HL-60 (cell line): ENCODE measurements around the gene GPR17.

ENCODE experiments used
- GABPA ChIP-seq: IDR thresholded peaks from 2 replicates; pipeline ENCODE4 v1.6.1; 2012; ENCODE audit warnings: low read depth
- POLR2AphosphoS5 ChIP-seq: IDR thresholded peaks from 2 replicates; pipeline ENCODE4 v1.6.1; 2012; ENCODE audit warnings: low read depth
- SPI1 ChIP-seq: IDR thresholded peaks from 2 replicates; pipeline ENCODE4 v1.6.1; 2012; ENCODE audit warnings: low read depth, mild to moderate bottlenecking, borderline replicate concordance
- TF ChIP-seq, protein P1 (sequence below): IDR thresholded peaks from one replicate; pipeline ENCODE4 v1.5.1; 2011; ENCODE audit warnings: low read length, control low read depth, inconsistent platforms; ENCODE audit not compliant: insufficient read depth
- TF ChIP-seq, protein P2 (sequence below): IDR thresholded peaks from 2 replicates; pipeline ENCODE4 v1.6.1; 2012; ENCODE audit warnings: low read depth; ENCODE audit not compliant: insufficient replicate concordance

DNA sequence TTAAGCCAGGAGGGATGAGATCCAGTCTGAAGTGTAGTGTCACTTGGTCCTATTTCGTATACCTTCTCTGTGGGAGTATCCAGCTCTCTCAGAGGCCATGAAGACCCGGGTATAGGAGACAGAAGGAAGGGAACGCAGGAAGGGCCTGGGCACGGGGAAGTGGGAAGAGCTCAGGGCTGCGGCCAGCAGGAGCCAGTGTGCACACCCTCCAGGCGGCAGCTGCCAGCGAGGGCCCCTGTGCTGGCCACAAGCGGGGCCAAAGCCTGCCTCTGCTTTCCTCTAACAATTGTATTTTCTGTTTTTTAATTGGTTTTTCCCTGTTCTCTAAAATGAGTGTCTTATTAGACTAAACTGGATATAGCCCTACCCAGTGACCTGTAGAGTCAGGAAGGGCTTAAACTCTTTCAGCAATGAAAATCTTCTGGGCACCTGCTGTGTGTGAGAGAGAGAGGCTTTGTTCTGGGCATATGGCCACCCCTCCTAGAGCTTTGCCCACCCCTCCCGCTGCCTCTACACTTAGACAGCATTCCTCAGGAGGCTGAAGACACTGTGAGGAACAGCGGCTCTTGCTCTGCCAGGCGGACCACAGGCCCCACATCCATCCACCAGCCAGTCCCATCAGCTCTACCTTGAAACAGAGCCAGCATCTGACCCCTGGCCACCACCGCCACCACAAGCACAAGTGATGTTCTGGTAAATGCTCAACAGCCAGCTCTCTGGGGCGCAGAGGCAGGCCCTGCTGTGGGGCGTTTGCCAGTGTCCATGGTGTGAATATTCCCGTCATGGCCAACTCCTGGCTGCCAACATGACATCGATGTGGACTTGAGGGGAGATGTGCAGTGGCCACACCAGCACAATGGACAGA, 9.5 kb downstream of the GPR17 start:
- TF ChIP-seq, protein P1, sequence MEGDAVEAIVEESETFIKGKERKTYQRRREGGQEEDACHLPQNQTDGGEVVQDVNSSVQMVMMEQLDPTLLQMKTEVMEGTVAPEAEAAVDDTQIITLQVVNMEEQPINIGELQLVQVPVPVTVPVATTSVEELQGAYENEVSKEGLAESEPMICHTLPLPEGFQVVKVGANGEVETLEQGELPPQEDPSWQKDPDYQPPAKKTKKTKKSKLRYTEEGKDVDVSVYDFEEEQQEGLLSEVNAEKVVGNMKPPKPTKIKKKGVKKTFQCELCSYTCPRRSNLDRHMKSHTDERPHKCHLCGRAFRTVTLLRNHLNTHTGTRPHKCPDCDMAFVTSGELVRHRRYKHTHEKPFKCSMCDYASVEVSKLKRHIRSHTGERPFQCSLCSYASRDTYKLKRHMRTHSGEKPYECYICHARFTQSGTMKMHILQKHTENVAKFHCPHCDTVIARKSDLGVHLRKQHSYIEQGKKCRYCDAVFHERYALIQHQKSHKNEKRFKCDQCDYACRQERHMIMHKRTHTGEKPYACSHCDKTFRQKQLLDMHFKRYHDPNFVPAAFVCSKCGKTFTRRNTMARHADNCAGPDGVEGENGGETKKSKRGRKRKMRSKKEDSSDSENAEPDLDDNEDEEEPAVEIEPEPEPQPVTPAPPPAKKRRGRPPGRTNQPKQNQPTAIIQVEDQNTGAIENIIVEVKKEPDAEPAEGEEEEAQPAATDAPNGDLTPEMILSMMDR, result no peak
- TF ChIP-seq POLR2AphosphoS5, result no peak
- TF ChIP-seq, protein P2, sequence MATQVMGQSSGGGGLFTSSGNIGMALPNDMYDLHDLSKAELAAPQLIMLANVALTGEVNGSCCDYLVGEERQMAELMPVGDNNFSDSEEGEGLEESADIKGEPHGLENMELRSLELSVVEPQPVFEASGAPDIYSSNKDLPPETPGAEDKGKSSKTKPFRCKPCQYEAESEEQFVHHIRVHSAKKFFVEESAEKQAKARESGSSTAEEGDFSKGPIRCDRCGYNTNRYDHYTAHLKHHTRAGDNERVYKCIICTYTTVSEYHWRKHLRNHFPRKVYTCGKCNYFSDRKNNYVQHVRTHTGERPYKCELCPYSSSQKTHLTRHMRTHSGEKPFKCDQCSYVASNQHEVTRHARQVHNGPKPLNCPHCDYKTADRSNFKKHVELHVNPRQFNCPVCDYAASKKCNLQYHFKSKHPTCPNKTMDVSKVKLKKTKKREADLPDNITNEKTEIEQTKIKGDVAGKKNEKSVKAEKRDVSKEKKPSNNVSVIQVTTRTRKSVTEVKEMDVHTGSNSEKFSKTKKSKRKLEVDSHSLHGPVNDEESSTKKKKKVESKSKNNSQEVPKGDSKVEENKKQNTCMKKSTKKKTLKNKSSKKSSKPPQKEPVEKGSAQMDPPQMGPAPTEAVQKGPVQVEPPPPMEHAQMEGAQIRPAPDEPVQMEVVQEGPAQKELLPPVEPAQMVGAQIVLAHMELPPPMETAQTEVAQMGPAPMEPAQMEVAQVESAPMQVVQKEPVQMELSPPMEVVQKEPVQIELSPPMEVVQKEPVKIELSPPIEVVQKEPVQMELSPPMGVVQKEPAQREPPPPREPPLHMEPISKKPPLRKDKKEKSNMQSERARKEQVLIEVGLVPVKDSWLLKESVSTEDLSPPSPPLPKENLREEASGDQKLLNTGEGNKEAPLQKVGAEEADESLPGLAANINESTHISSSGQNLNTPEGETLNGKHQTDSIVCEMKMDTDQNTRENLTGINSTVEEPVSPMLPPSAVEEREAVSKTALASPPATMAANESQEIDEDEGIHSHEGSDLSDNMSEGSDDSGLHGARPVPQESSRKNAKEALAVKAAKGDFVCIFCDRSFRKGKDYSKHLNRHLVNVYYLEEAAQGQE, result no peak
- TF ChIP-seq GABPA, result no peak
- no peak for TF ChIP-seq SPI1
